IPS-18c (cell line): ENCODE data around the gene RADX.
A peak's percentile ranks its signal among the peaks of the same experiment; 100 is the strongest.

Source experiments
- H3K4me3 ChIP-seq: 2 replicates; pipeline ENCODE4 v1.7.0; 2013; ENCODE audit warnings: low read depth, mild to moderate bottlenecking, low read length, moderate library complexity; ENCODE audit not compliant: insufficient read depth
- H3K9me3 ChIP-seq: one replicate; pipeline ENCODE4 v1.6.1; 2013; ENCODE audit warnings: mild to moderate bottlenecking, low read length, moderate library complexity; ENCODE audit not compliant: control insufficient read depth, insufficient read depth

The RADX gene, protein sequence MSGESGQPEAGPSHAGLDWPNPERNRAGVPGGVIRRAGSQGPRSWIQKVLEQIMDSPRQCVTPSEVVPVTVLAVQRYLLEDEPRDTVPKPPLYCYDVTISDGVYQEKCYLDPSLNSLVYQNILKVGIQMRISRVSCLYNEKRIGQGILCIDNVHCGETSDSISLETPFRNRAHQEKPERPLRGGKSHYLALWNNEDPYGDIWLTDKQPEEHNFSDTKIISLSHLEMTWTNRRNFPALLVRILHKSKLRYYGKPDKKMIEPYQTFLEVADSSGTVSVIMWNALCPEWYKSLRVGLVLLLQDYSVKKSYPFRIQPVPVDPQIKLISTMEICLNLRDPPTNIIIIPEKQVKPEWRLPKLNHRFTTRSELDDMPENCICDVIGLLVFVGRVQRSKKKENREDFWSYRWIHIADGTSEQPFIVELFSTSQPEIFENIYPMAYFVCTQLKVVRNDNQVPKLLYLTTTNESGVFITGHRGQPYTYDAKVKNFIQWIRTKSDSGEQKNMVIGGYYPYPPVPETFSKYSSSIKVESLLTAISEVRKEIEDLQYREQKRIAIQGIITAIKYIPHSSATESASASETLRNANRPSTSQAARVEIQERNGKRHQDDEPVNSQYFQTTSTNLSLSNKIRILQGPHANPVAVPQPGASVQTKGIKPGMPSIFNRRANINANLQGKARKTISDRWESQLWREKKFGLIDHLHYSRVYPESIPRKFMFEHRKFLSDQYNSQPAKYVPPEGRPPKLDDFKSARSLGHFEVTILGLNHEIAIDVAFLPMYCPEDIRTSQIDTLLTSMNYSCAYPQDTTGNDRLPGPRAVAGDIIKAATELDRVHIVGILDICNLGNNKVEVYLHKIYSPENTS

GRCh38 chrX:106611679-106612392 is at the start of gene RADX:
Gene RADX, plus strand, starts transcription at chrX:106611978. Its CDS starts 103 bp downstream, at chrX:106612081.
- Histone ChIP-seq H3K9me3 (no peaks in the 10 kb centered on the region), H3K4me3 (peak within 1 kb of the TSS; percentile 70)

DNA sequence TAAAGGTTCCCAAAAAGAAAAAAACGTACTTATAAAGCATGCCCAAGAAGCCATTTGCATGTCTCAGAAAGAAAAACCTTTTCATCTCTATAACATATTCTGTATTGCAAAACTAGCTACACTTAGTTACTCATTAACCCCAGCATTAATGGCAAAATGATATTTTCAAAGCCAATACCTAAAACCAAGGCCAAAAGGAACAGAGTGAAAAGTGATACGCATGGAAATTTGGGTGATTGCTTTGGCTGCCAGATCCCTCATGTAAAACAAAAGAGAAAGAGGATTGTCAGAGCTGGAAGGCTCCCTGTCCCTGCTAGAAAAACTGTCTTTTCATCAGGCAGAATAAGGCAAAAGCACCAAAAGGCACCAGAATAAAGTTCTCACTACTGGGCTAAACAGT is 46.8 kb upstream of the RADX start:
- no peak overlapping the region for H3K4me3 ChIP-seq
- no peaks in the 10 kb centered on the region for H3K9me3 ChIP-seq

DNA sequence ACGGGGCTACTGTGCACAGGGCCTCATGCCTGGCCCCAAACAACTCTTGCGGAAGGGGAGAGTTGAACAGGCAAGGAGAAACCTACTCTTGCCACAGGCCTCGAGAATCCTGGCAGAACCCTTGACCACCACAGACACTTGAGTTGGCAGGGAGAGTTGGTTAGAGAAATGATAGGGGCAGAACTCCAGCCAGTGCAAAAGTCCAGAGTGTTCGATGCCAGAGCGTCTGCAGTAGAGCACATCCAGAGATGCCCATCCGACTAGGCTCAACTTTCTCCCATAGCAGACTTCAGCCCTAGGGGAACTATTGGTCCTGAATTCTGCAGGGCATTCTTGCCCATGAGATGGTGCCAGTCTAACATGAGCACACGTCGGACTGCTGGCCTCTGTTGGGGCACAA is 45.4 kb upstream of the RADX start:
- no peaks in the 10 kb centered on the region for H3K9me3 ChIP-seq
- H3K4me3 ChIP-seq: no peak overlapping the region

DNA sequence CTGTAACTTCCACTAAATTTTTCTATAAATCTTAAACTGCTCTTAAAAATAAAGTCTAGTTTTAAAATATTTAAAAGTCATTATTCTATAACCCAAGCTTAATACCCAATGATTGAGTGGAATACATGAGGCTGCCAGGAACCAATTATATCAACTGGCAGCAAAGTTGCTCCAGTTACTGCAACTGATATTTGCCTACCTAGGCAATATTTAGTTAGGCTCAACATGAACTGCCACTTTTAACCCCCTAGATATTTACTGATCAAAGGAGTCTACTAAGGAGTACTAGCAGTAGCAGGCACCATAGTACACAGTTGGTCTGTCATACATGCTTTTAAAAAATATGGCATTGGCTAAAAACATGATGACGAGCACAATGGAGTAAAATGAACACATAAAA is 29.9 kb upstream of the RADX start:
- Histone ChIP-seq H3K9me3 (peaks cover 3% of the 10 kb centered on the region), H3K4me3 (no peak overlapping the region)

DNA sequence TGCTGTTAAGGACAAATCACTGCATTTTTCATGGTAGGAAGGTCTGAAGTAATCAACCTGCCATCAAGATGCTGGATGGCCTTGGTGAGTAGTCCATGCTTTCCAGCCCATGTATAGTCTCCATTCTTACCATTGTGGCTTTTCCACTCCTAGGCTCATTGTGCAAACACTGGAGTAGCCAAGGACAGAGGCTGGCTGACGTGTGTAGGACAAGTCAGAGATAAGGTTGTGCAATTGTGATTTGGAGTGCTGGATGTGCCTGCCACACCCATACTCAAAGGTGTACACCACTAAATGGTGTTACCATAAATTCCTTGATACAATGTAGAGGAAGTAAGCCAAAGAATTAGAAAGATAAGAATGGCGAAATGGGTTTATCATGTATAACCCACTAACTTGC is 26.3 kb upstream of the RADX start:
- Histone ChIP-seq H3K4me3 (no peak overlapping the region), H3K9me3 (no peaks in the 10 kb centered on the region)

DNA sequence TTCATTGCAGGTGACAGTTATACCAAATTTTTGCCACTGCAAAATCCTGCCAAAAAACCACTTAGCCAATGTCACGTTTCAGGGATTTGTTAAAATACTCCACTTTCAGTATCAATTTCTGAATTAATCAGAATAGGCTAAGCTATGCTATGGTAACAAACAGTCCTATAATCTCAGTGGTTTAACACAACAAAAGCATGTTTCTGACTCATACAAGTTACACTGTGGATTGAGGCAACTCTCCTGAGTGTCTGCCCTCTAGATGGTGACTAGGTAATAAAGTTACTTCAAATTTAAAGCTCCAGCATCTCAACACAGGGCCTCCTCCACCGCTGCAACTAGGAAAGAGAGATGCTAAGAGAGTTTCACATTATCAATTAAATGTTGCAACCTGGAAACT is 23.0 kb upstream of the RADX start:
- Histone ChIP-seq H3K9me3 (no peaks in the 10 kb centered on the region), H3K4me3 (no peak overlapping the region)

- Histone ChIP-seq H3K4me3 (no peak overlapping the region), H3K9me3 (no peaks in the 10 kb centered on the region)
Observed at GRCh38 chrX:106599411-106599810, 12.4 kb upstream of the RADX start.

DNA sequence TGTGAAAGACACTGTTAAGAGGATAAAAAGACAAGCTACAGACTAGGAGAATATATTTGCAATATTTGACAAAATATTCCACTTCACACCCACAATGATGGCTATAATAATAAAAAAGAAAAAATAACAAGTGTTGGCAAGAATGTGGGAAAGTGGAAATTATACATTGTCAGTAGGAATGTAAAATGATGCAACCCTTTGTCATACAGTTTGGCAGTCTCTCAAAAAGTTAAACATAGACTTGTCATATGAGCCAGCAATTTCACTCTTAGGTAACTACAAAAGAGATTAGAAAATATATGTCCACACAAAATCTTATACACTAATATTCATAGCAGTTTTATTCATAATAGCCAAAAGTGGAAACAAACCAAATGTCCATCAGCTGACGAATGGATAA is 5.2 kb upstream of the RADX start:
- no peak overlapping the region for H3K4me3 ChIP-seq
- H3K9me3 ChIP-seq: no peaks in the 10 kb centered on the region

GRCh38 chrX:106608016-106608415 is 3.8 kb upstream of the RADX start:
- Histone ChIP-seq H3K4me3 (no peak overlapping the region), H3K9me3 (no peaks in the 10 kb centered on the region)

- peak overlapping the region; percentile 70 for H3K4me3 ChIP-seq
- H3K9me3 ChIP-seq: no peaks in the 10 kb centered on the region
Observed at GRCh38 chrX:106611317-106611678, 480 bp upstream of the RADX start.

GRCh38 chrX:106612393-106612763 is 600 bp downstream of the RADX start:
- Histone ChIP-seq H3K9me3 (no peaks in the 10 kb centered on the region), H3K4me3 (peak overlapping the region; percentile 70)

- no peak overlapping the region for H3K4me3 ChIP-seq
Observed at GRCh38 chrX:106613277-106613676, 1.5 kb downstream of the RADX start.

DNA sequence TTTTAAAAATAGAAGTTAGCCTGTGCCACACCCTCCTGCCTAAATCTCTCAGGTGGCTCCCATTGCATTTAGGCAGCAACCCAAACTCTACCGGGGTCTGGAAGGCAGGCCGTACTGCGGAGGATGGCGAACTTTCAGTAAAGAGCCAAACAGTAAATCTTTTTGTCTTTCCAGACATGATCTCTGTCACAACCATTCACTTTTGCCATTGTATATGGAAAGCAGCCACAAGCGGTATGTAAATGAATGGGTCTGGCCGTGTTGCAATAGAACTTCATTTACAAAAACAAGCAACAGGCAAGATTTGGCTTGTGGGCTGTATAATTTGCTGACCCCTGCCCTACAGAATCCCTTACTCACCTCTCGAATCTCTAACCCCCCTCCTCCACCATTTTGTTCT is 3.3 kb downstream of the RADX start:
- no peak overlapping the region for H3K4me3 ChIP-seq
- H3K9me3 ChIP-seq: no peaks in the 10 kb centered on the region

More at GRCh38 chrX:106613277-106613676, 1.5 kb downstream of the RADX start:
- no peaks in the 10 kb centered on the region for H3K9me3 ChIP-seq

DNA sequence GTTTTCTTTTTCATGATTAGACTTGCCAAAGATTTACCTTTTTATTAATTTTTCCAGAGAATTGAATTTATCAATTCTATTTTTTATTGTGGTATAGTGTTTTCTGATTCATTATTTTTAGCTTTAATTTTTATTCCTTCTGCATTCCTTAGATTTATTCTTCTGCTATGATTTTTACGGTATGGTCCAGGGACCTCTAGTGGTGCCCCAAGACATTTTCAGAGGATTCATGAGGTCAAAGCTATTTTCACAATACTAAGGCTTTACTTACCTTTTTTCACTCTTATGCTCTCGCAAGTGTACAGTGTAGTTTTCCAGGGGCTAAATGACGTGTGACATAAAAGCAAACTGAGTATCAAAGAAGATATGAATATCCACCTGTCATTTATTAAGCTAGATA is 8.0 kb downstream of the RADX start:
- H3K4me3 ChIP-seq: no peak overlapping the region
- no peaks in the 10 kb centered on the region for H3K9me3 ChIP-seq

DNA sequence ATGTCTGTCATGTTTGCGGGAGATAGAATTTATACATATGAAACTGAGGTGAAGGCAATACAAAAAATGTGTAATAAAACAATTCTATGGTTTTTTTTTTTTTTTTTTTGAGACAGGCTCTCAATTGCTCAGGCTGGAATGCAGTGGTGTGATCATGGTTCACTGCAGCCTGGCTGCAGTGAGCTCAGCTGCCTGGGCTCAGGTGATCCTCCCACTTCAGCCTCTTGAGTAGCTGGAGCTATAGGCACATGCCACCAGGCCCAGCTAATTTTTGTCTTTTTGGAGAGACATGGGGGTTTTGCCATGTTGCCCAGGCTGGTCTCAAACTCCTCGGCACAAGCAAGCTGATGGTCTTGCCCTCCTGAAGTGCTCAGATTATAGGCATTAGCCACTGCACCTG is 10.1 kb downstream of the RADX start:
- H3K9me3 ChIP-seq: no peaks in the 10 kb centered on the region
- no peak overlapping the region for H3K4me3 ChIP-seq

- Histone ChIP-seq H3K4me3 (no peak overlapping the region), H3K9me3 (no peaks in the 10 kb centered on the region)
Observed at GRCh38 chrX:106626789-106627188, 15.0 kb downstream of the RADX start.

GRCh38 chrX:106631615-106632014 is 19.8 kb downstream of the RADX start:
- Histone ChIP-seq H3K4me3 (no peak overlapping the region), H3K9me3 (no peaks in the 10 kb centered on the region)
